IMR-90 (cell line): ENCODE data around the gene ELMO1. TPM values are rescaled to one million over a fixed set of nuclear protein-coding genes. Genes with fewer than 3 reads are reported as not detected.

Source experiments
- ATAC-seq: fragments of 200-7000 bp; cut with Tn5 transposase; 2 replicates; pipeline ENCODE4 v1.9.1; 2020; ENCODE audit warnings: low read depth, mild to moderate bottlenecking, moderate library complexity
- BruUV-seq: library from RNA; stranded (reverse); fragments of 400-500 nt; replicated peaks from 2 replicates; lab custom pipeline; 2021; lab: Mats Ljungman, UMichigan
- CTCF ChIA-PET: fragments of 300-600 bp; formaldehyde crosslinking; extraction: SDS; loops from one replicate; lab custom pipeline; 2021; ENCODE audit warnings: antibody characterized with exemption; lab: Yijun Ruan, JAX
- POLR2A ChIA-PET: fragments of 300-600 bp; sonication (Branson Sonifier 250); formaldehyde crosslinking; loops from one replicate; lab custom pipeline; 2022; ENCODE audit warnings: antibody characterized with exemption; ENCODE audit not compliant: unreplicated experiment; lab: Charles Lee
- DNase-seq: peaks from one replicate; pipeline ENCODE4 v3.0.0; 2013
- H2AFZ ChIP-seq: replicated peaks from 2 replicates; pipeline ENCODE3; 2013; ENCODE audit warnings: low read length, mild to moderate bottlenecking; ENCODE audit not compliant: poor library complexity
- H2AK5ac ChIP-seq: 2 replicates; pipeline ENCODE4 v1.6.1; 2013; ENCODE audit warnings: low read depth, low read length, inconsistent platforms
- H2AK9ac ChIP-seq: replicated peaks from 2 replicates; pipeline ENCODE3; 2013; ENCODE audit warnings: mild to moderate bottlenecking, low read depth, low read length, moderate library complexity; ENCODE audit not compliant: poor library complexity
- H2BK120ac ChIP-seq: 2 replicates; pipeline ENCODE4 v1.6.1; 2013; ENCODE audit warnings: low read depth, low read length, inconsistent platforms
- H2BK15ac ChIP-seq: 3 replicates; pipeline ENCODE4 v1.6.1; 2013; ENCODE audit warnings: low read depth, low read length, inconsistent platforms
- H2BK20ac ChIP-seq: 2 replicates; pipeline ENCODE4 v1.6.1; 2013; ENCODE audit warnings: low read depth, mild to moderate bottlenecking, inconsistent platforms, low read length, moderate library complexity
- H2BK5ac ChIP-seq: 2 replicates; pipeline ENCODE4 v1.6.1; 2013; ENCODE audit warnings: mild to moderate bottlenecking, low read depth, low read length, inconsistent platforms; ENCODE audit not compliant: poor library complexity, severe bottlenecking
- H3K14ac ChIP-seq: replicated peaks from 2 replicates; pipeline ENCODE4 v1.6.1; 2013; ENCODE audit warnings: low read depth, low read length, inconsistent platforms
- H3K18ac ChIP-seq: 2 replicates; pipeline ENCODE4 v1.6.1; 2013; ENCODE audit warnings: low read depth, low read length, control low read depth
- H3K23ac ChIP-seq: 2 replicates; pipeline ENCODE4 v1.6.1; 2013; ENCODE audit warnings: low read depth, low read length, inconsistent platforms
- H3K27ac ChIP-seq: 2 replicates; pipeline ENCODE4 v1.5.1; 2013; ENCODE audit warnings: mild to moderate bottlenecking, control low read depth, low read length; ENCODE audit not compliant: insufficient read depth
- H3K27me3 ChIP-seq: 2 replicates; pipeline ENCODE4 v1.6.1; 2013; ENCODE audit warnings: low read length; ENCODE audit not compliant: control insufficient read depth, insufficient read depth
- H3K36me3 ChIP-seq: 2 replicates; pipeline ENCODE4 v1.6.1; 2013; ENCODE audit warnings: low read length, mixed read lengths; ENCODE audit not compliant: control insufficient read depth, insufficient read depth
- H3K4ac ChIP-seq: 2 replicates; pipeline ENCODE4 v1.6.1; 2013; ENCODE audit warnings: low read depth, low read length, inconsistent platforms
- H3K4me1 ChIP-seq: 2 replicates; pipeline ENCODE4 v1.6.1; 2013; ENCODE audit warnings: low read length, mixed read lengths; ENCODE audit not compliant: control insufficient read depth, insufficient read depth
- H3K4me2 ChIP-seq: 2 replicates; pipeline ENCODE4 v1.6.1; 2013; ENCODE audit warnings: low read depth, mild to moderate bottlenecking, control low read depth, low read length, moderate library complexity
- H3K4me3 ChIP-seq: 2 replicates; pipeline ENCODE4 v1.5.1; 2013; ENCODE audit warnings: low read depth, mild to moderate bottlenecking, control low read depth, low read length, moderate library complexity; ENCODE audit not compliant: insufficient read depth
- H3K56ac ChIP-seq: 2 replicates; pipeline ENCODE4 v1.6.1; 2013; ENCODE audit warnings: low read length, inconsistent platforms; ENCODE audit not compliant: insufficient read depth; ENCODE audit errors: extremely low read depth
- H3K79me1 ChIP-seq, 2 experiments: 2 replicates each; pipeline ENCODE4 v1.6.1; 2013; ENCODE audit warnings: low read length in 2 of 2, inconsistent platforms in 1 of 2, low read depth in 1 of 2
- H3K9ac ChIP-seq: 2 replicates; pipeline ENCODE4 v1.6.1; 2013; ENCODE audit warnings: low read depth, low read length, control low read depth
- H3K9me1 ChIP-seq: 2 replicates; pipeline ENCODE4 v1.6.1; 2013; ENCODE audit warnings: low read length, inconsistent platforms; ENCODE audit not compliant: insufficient read depth
- H3K9me3 ChIP-seq: 2 replicates; pipeline ENCODE4 v1.6.1; 2013; ENCODE audit warnings: low read length; ENCODE audit not compliant: control insufficient read depth, insufficient read depth
- H4K20me1 ChIP-seq: 2 replicates; pipeline ENCODE4 v1.6.1; 2013; ENCODE audit warnings: low read length, inconsistent platforms; ENCODE audit not compliant: insufficient read depth
- H4K5ac ChIP-seq: 2 replicates; pipeline ENCODE4 v1.6.1; 2013; ENCODE audit warnings: mild to moderate bottlenecking, low read depth, low read length, control low read depth
- H4K8ac ChIP-seq, 2 experiments: 2 replicates each; pipeline ENCODE4 v1.6.1; 2013; ENCODE audit warnings: low read depth in 2 of 2, low read length in 2 of 2, control low read depth in 1 of 2, inconsistent platforms in 1 of 2
- H4K91ac ChIP-seq: 2 replicates; pipeline ENCODE4 v1.6.1; 2013; ENCODE audit warnings: low read depth, low read length, inconsistent platforms; ENCODE audit not compliant: insufficient read depth
- CEBPB ChIP-seq: IDR thresholded peaks from 2 replicates; pipeline ENCODE4 v1.6.1; 2012; ENCODE audit warnings: low read depth, low read length, improper control_type of control experiment
- FOS ChIP-seq: fragments of 150-350 bp; IDR thresholded peaks from 2 replicates; pipeline ENCODE4 v1.6.1; 2016; ENCODE audit warnings: low read depth, low read length
- MAZ ChIP-seq: IDR thresholded peaks from 2 replicates; pipeline ENCODE4 v1.6.1; 2012; ENCODE audit warnings: low read depth, mild to moderate bottlenecking, low read length, improper control_type of control experiment, moderate library complexity, borderline replicate concordance
- RCOR1 ChIP-seq: IDR thresholded peaks from 2 replicates; pipeline ENCODE4 v1.6.1; 2012; ENCODE audit warnings: mild to moderate bottlenecking, low read length, improper control_type of control experiment; ENCODE audit not compliant: insufficient replicate concordance
- SMC3 ChIP-seq: fragments of 150-350 bp; IDR thresholded peaks from 2 replicates; pipeline ENCODE4 v1.6.1; 2016; ENCODE audit warnings: low read depth, mild to moderate bottlenecking, antibody characterized with exemption, low read length, moderate library complexity
- USF2 ChIP-seq: fragments of 150-350 bp; IDR thresholded peaks from 2 replicates; pipeline ENCODE4 v1.6.1; 2017; ENCODE audit warnings: mild to moderate bottlenecking, antibody characterized with exemption, low read length, low read depth
- WGBS, 2 experiments: methylation state at CpG; one replicate each; pipeline versions ENCODE4 v1.1.5 to v1.1.7; 2013; ENCODE audit warnings: missing lambda C conversion rate in 2 of 2; ENCODE audit not compliant: insufficient read length in 1 of 2; ENCODE audit errors: extremely low coverage in 2 of 2; 5-methylcytosine and 5-hydroxymethylcytosine counted together
- dilution Hi-C: fragments of 300-500 bp; cut with HindIII; formaldehyde crosslinking; loops from one replicate; pipeline ENCODE4 v1.14.3; 2018; ENCODE audit warnings: low sequenced_read_pairs; ENCODE audit not compliant: unreplicated experiment
- in situ Hi-C: fragments of 300-500 bp; cut with MboI; formaldehyde crosslinking; loops from 3 replicates; pipeline ENCODE4 v1.14.3; 2019; ENCODE audit warnings: low sequenced_read_pairs, inconsistent platforms, mixed read lengths
- intact Hi-C: fragments of 100-400 bp; cut with micrococcal nuclease; formaldehyde crosslinking; loops from 2 replicates; pipeline ENCODE4 v1.10.0; 2022
- polyA plus RNA-seq, 3 experiments: library from polyadenylated mRNA; depleted of rRNA; stranded (reverse); fragments of >200 nt; gene quantifications; 2 replicates each; pipeline ENCODE4 v1.2.3, GENCODE V29; 2012; ENCODE audit warnings: low replicate concordance in 1 of 3
- total RNA-seq: library from RNA; depleted of rRNA; stranded (reverse); fragments of >200 nt; gene quantifications from 2 replicates; pipeline ENCODE4 v1.2.3, GENCODE V29; 2012

The ELMO1 gene
- total and polyA plus RNA-seq, 2 of the 4 experiments (the other 2 are of a cell fraction), result 0.03 TPM; not detected in 1

DNA sequence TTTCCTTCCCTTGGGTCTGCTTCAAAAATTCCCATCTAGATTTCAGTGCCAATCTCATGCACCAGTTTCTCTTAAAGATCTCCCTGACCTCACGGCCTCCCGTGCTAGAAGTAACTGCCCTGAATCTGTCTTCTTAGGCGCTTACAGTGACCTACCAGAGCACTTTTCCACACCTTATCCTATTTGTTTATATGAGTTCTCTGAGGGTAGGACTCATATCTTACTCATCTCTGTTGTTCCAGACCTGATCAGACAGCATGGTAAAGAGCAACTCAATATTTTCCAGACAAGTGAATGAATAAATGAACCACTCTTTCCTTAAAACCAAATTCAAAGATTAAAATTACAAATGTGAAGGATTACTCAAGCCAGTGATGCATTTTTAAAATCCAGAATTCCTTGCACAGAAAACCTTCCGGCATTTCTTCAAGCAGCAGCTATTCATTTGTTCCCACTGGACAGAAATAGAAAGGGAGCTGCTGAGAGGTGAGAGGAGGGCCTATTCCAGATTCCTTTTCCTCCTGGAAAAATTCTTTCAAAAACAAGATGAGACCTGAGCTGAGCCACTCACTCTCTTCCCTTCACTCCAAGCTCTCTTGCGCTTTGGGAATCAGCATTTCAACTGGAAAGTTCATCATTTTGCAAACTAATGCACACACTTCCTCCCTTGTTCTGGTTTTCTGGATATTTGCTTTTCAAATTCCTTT lies 94.6 kb downstream of the ELMO1 start:
- no peaks in the 10 kb centered on the region for H3K4me1 ChIP-seq
- DNase-seq (no peak), ATAC-seq (no peak)
- H3K79me1 ChIP-seq, result no peaks in the 10 kb centered on the region
- intact Hi-C loops, result no loop called here
- CTCF ChIA-PET, result no interaction called here
- POLR2A ChIA-PET, result no interaction called here
- no peaks in the 10 kb centered on the region for H3K36me3 ChIP-seq
- no peak overlapping the region for H3K23ac ChIP-seq
- H2AFZ ChIP-seq, result no peak overlapping the region
- H2BK5ac ChIP-seq, result no peak overlapping the region
- no TSS peak for BruUV-seq
- no peak overlapping the region for H3K4ac ChIP-seq
- H3K9ac ChIP-seq, result no peak overlapping the region
- H2BK120ac ChIP-seq, result no peak overlapping the region
- dilution Hi-C loops, result no loop called here
- no peak overlapping the region for H3K18ac ChIP-seq
- H3K56ac ChIP-seq, result no peak overlapping the region
- no peak overlapping the region for H3K4me2 ChIP-seq
- in situ Hi-C loops, result no loop called here
- no peaks in the 10 kb centered on the region for H3K9me1 ChIP-seq
- H4K91ac ChIP-seq, result no peak overlapping the region
- H4K8ac ChIP-seq, result no peak overlapping the region
- H2BK20ac ChIP-seq, result no peak overlapping the region
- H2AK9ac ChIP-seq, result no peak overlapping the region
- peaks cover 14% of the 10 kb centered on the region for H3K9me3 ChIP-seq
- WGBS, 2 experiments, result no CpG with 5 or more reads among the region's 5 CpGs
- H2BK15ac ChIP-seq, result no peak overlapping the region
- no peak overlapping the region for H2AK5ac ChIP-seq
- H4K5ac ChIP-seq, result no peak overlapping the region
- H3K27me3 ChIP-seq, result no peaks in the 10 kb centered on the region
- no peak overlapping the region for H3K27ac ChIP-seq
- TF ChIP-seq CEBPB (no peak), RCOR1 (no peak), SMC3 (no peak), USF2 (no peak), FOS (no peak), MAZ (no peak)
- H3K4me3 ChIP-seq, result no peak overlapping the region
- H4K20me1 ChIP-seq, result no peaks in the 10 kb centered on the region
- H3K14ac ChIP-seq, result no peak overlapping the region
